B cell (primary cell): ENCODE results near the gene MRPS12. TPM values are rescaled to one million over a fixed set of nuclear protein-coding genes. Genes with fewer than 3 reads are reported as not detected.

Experiments
- ATAC-seq: fragments of 200-7000 bp; cut with Tn5 transposase; one replicate; pipeline ENCODE4 v1.10.0; 2021; ENCODE audit warnings: low read depth, mild to moderate bottlenecking, moderate number of reproducible peaks, moderate library complexity
- CTCF ChIA-PET: fragments of 350-600 bp; sonication (Branson Sonifier 250); formaldehyde crosslinking; loops from one replicate; lab custom pipeline; 2021; ENCODE audit warnings: antibody characterized with exemption, inconsistent platforms; lab: Charles Lee
- POLR2A ChIA-PET: fragments of 350-600 bp; sonication (Branson Sonifier 250); formaldehyde crosslinking; loops from one replicate; lab custom pipeline; 2021; ENCODE audit warnings: antibody characterized with exemption; lab: Charles Lee
- DNase-seq: peaks from one replicate; pipeline ENCODE4 v3.0.0; 2013
- H2AFZ ChIP-seq: 2 replicates; pipeline ENCODE4 v1.6.1; 2012; ENCODE audit warnings: mild to moderate bottlenecking, low read depth, low read length; ENCODE audit not compliant: insufficient read depth, poor library complexity, severe bottlenecking
- H3K27ac ChIP-seq, 2 donors: 1 replicate in 1 of 2; 2 replicates in 1 of 2; pipeline ENCODE4 v1.5.1; 2012 to 2013; ENCODE audit warnings: low read length in 2 of 2, mild to moderate bottlenecking in 2 of 2, moderate library complexity in 1 of 2
- H3K27me3 ChIP-seq, 4 experiments: fragments of 200-600 bp in 1 of 4; sonication (generic) in 1 of 4; replicated peaks in 1 of 4; 1 replicate in 2 of 4; 2 replicates in 2 of 4; pipeline versions ENCODE4 v1.6.1 to v1.7.0; 2013 to 2016; ENCODE audit warnings: low read length in 3 of 4, mild to moderate bottlenecking in 2 of 4, mixed read lengths in 1 of 4, moderate library complexity in 1 of 4; ENCODE audit not compliant: insufficient read depth in 4 of 4, control insufficient read depth in 3 of 4; ENCODE audit errors: control extremely low read depth in 1 of 4
- H3K36me3 ChIP-seq, 2 experiments: replicated peaks in 1 of 2; 1 replicate in 1 of 2; 2 replicates in 1 of 2; pipeline versions ENCODE4 v1.6.1 to v1.7.1; 2013; ENCODE audit warnings: low read length in 1 of 2; ENCODE audit not compliant: insufficient read depth in 2 of 2, control insufficient read depth in 1 of 2; ENCODE audit errors: control extremely low read depth in 1 of 2, extremely low read depth in 1 of 2
- H3K4me1 ChIP-seq, 2 donors: fragments of 200-600 bp in 1 of 2; sonication (generic) in 1 of 2; 1 replicate in 1 of 2; 2 replicates in 1 of 2; pipeline versions ENCODE4 v1.5.1 to v1.6.1; 2013 to 2017; ENCODE audit warnings: low read length in 2 of 2; ENCODE audit not compliant: control insufficient read depth in 2 of 2, insufficient read depth in 2 of 2
- H3K4me2 ChIP-seq: replicated peaks from 2 replicates; pipeline ENCODE3; 2012; ENCODE audit warnings: mild to moderate bottlenecking, low read depth, low read length; ENCODE audit not compliant: poor library complexity, severe bottlenecking
- H3K4me3 ChIP-seq, 5 experiments: fragments of 200-600 bp in 1 of 5; sonication (generic) in 1 of 5; 1 replicate in 3 of 5; 2 replicates in 2 of 5; pipeline versions ENCODE4 v1.5.1 to v1.7.0; 2011 to 2016; ENCODE audit warnings: low read length in 4 of 5, mild to moderate bottlenecking in 4 of 5, low read depth in 2 of 5, control low read depth in 1 of 5, moderate library complexity in 1 of 5; ENCODE audit not compliant: insufficient read depth in 1 of 5; ENCODE audit errors: control extremely low read depth in 1 of 5, extremely low read depth in 1 of 5
- H3K79me2 ChIP-seq: fragments of 200-600 bp; sonication (generic); one replicate; pipeline ENCODE4 v1.6.0; 2016; ENCODE audit warnings: low read length; ENCODE audit not compliant: control insufficient read depth, insufficient read depth
- H3K9ac ChIP-seq: fragments of 200-600 bp; sonication (generic); 2 replicates; pipeline ENCODE4 v1.6.1; 2017; ENCODE audit warnings: mild to moderate bottlenecking, low read length, moderate library complexity
- H3K9me3 ChIP-seq, 3 donors: one replicate each; pipeline versions ENCODE4 v1.6.1 to v1.7.1; 2013; ENCODE audit warnings: low read length in 2 of 3; ENCODE audit not compliant: control insufficient read depth in 2 of 3, insufficient read depth in 1 of 3; ENCODE audit errors: control extremely low read depth in 1 of 3
- H4K20me1 ChIP-seq: 2 replicates; pipeline ENCODE4 v1.6.0; 2012; ENCODE audit warnings: mild to moderate bottlenecking, low read length; ENCODE audit not compliant: insufficient read depth, control insufficient read depth, poor library complexity, severe bottlenecking
- H3K27ac Mint-ChIP-seq: one replicate; pipeline ENCODE4 v1.8.0; 2021; ENCODE audit warnings: mixed read lengths
- H3K27me3 Mint-ChIP-seq: one replicate; pipeline ENCODE4 v1.8.0; 2021; ENCODE audit warnings: mixed read lengths
- H3K4me1 Mint-ChIP-seq: one replicate; pipeline ENCODE4 v1.8.0; 2021; ENCODE audit warnings: mixed read lengths
- H3K4me3 Mint-ChIP-seq: one replicate; pipeline ENCODE4 v1.8.0; 2021; ENCODE audit warnings: mixed read lengths
- H3K9me3 Mint-ChIP-seq: one replicate; pipeline ENCODE4 v1.8.0; 2022; ENCODE audit warnings: mixed read lengths; ENCODE audit not compliant: insufficient read depth
- EZH2 ChIP-seq: IDR thresholded peaks from 2 replicates; pipeline ENCODE4 v1.6.1; 2012; ENCODE audit warnings: borderline replicate concordance, low read depth, mild to moderate bottlenecking, moderate library complexity, low read length; ENCODE audit not compliant: insufficient read depth, poor library complexity, severe bottlenecking
- WGBS: methylation state at CpG from one replicate; pipeline ENCODE4 v1.1.5; 2013; ENCODE audit warnings: missing lambda C conversion rate; ENCODE audit not compliant: insufficient coverage; 5-methylcytosine and 5-hydroxymethylcytosine counted together
- intact Hi-C: fragments of 100-400 bp; cut with micrococcal nuclease; formaldehyde crosslinking; loops from one replicate; pipeline ENCODE4 v1.10.0; 2022
- polyA plus RNA-seq: library from polyadenylated mRNA; depleted of rRNA; stranded (reverse); fragments of >200 nt; gene quantifications from 2 replicates; pipeline ENCODE4 v1.2.3, GENCODE V29; 2012
- total RNA-seq, 2 donors: library from RNA; stranded (reverse); fragments of 120-200 nt in 1 of 2; gene quantifications; 1 replicate in 1 of 2; 2 replicates in 1 of 2; pipeline versions ENCODE4 v1.2.3 to v1.2.4, GENCODE V29; 2013 to 2022
- TF ChIP-seq, protein P1 (sequence below): fragments of 200-600 bp; IDR thresholded peaks from one replicate; pipeline ENCODE4 v1.8.0; 2022; ENCODE audit warnings: antibody characterized with exemption, mild to moderate bottlenecking

The MRPS12 gene
- total and polyA plus RNA-seq, 2 donors (not counting 1 experiment from before 2014, with no cell fraction given): 27.0 to 30.3 TPM

DNA sequence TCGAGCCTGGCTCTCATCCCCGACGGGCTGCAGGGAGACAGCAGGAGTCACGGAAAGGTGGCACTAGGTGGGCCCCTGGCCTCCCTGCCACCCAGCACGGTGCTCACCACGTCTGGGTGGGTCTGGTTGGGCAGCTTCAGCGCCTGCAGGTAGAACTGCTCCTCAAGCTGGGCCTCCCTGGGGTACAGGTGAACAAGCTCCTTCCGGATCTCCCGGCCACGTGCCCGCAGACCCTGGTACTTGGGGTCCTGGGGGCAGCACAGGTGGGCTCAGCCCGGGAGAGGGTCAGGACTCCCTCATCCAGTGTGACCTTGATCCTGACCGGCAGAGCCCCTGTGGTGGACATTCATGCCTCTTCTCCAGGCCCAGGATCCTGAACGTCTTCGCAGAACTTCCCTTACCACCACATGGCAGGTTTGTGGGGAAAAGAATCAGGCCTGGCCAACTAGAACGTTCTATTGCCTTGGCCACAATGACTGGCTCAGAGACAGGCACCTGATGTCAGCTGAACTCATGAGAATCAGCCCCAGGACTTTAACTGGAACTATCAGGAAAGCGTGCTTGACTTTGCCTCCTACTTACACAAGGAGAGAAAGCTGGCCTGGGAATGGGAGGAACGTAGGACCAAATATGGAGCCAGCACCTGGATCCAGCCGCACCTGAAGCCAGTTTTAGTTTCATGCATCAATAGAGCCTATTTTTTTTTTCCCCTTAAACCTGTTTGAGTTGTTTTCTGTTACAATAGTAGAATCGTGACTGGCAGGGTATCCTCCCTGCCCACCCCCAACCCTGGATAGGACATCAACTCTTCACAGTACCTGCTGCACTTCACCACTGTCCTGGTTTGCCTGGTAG, 9.1 kb upstream of the MRPS12 start:
- ATAC-seq (no peak), DNase-seq (no peak)
- H3K4me3 ChIP-seq: no peak overlapping the region
- Mint-ChIP-seq H3K4me1 (no peaks in the 10 kb centered on the region), H3K9me3 (no peaks in the 10 kb centered on the region), H3K4me3 (no peak overlapping the region), H3K27me3 (no peaks in the 10 kb centered on the region), H3K27ac (no peak overlapping the region)
- H3K9me3 ChIP-seq: no peaks in the 10 kb centered on the region
- WGBS: 100% methylated on average over 15 of the region's 20 CpGs
- ChIA-PET POLR2A (no interaction called here), CTCF (no interaction called here)
- H3K27me3 ChIP-seq: no peaks in the 10 kb centered on the region
- H4K20me1 ChIP-seq: no peaks in the 10 kb centered on the region
- H3K36me3 ChIP-seq: peaks cover 1 to 17% of the 10 kb centered on the region in 2 experiments
- TF ChIP-seq, protein P1, sequence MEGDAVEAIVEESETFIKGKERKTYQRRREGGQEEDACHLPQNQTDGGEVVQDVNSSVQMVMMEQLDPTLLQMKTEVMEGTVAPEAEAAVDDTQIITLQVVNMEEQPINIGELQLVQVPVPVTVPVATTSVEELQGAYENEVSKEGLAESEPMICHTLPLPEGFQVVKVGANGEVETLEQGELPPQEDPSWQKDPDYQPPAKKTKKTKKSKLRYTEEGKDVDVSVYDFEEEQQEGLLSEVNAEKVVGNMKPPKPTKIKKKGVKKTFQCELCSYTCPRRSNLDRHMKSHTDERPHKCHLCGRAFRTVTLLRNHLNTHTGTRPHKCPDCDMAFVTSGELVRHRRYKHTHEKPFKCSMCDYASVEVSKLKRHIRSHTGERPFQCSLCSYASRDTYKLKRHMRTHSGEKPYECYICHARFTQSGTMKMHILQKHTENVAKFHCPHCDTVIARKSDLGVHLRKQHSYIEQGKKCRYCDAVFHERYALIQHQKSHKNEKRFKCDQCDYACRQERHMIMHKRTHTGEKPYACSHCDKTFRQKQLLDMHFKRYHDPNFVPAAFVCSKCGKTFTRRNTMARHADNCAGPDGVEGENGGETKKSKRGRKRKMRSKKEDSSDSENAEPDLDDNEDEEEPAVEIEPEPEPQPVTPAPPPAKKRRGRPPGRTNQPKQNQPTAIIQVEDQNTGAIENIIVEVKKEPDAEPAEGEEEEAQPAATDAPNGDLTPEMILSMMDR: no peak
- no peak for TF ChIP-seq EZH2
- no peak overlapping the region for H3K4me2 ChIP-seq
- no peak overlapping the region for H2AFZ ChIP-seq
- H3K4me1 ChIP-seq: no peaks in the 10 kb centered on the region
- H3K9ac ChIP-seq: no peak overlapping the region
- no peak overlapping the region for H3K27ac ChIP-seq
- intact Hi-C loops: no loop called here
- H3K79me2 ChIP-seq: peaks cover 10% of the 10 kb centered on the region

GRCh38 chr19:38922482-38922881, 8.3 kb upstream of the MRPS12 start:
- 100% methylated on average over 3 of the region's 5 CpGs for WGBS
- POLR2A ChIA-PET: interaction anchor here (0.6 kb wide), 1 partner anchor 284 kb away, joined by 4 read pairs; no protein-coding TSS in a partner anchor
- H3K9ac ChIP-seq: no peak overlapping the region

More at GRCh38 chr19:38922482-38922881, 8.3 kb upstream of the MRPS12 start:
- no peak for ATAC-seq
- H3K27ac ChIP-seq: no peak overlapping the region
- H3K4me3 Mint-ChIP-seq: no peak overlapping the region
- no peak overlapping the region for H3K4me3 ChIP-seq
- CTCF ChIA-PET: no interaction called here
- H3K27ac Mint-ChIP-seq: no peak overlapping the region
- H3K9me3 Mint-ChIP-seq: no peaks in the 10 kb centered on the region
- no peaks in the 10 kb centered on the region for H3K27me3 ChIP-seq
- H3K9me3 ChIP-seq: no peaks in the 10 kb centered on the region
- no peaks in the 10 kb centered on the region for H3K4me1 ChIP-seq
- peaks cover 1 to 17% of the 10 kb centered on the region in 2 experiments for H3K36me3 ChIP-seq
- no peaks in the 10 kb centered on the region for H3K4me1 Mint-ChIP-seq
- no peaks in the 10 kb centered on the region for H4K20me1 ChIP-seq
- intact Hi-C loops: no loop called here
- no peak for DNase-seq
- H2AFZ ChIP-seq: no peak overlapping the region
- no peak overlapping the region for H3K4me2 ChIP-seq
- TF ChIP-seq, protein P1: no peak
- TF ChIP-seq EZH2: no peak
- peaks cover 10% of the 10 kb centered on the region for H3K79me2 ChIP-seq
- H3K27me3 Mint-ChIP-seq: no peaks in the 10 kb centered on the region
